Measurements from ENCODE around the gene GABRP.
"Not testable (repeated sequence)": the region's sequence is repeated elsewhere in the genome, so short reads cannot be mapped to it uniquely, and the experiment has no call there.

Gene GABRP

DNA sequence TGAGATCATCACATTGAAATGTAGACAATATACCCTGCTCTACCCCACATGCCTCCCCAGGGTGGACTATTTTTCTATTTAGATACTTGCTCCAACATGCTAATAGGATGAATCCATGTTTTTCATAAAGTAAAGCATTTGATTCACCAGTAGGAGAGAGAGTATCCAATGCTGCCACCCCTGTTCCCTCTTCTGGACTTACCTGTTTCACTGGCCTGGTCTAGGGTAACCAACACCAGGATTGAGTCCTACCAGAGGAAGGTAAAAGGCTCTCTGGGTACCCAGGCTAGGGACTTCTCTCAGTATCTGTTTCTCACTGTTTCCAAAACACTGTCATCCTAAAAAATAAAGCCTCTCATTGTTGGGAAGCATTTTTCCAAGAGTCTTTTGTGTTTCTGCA lies 30.2 kb upstream of the GABRP start:
- H3K4me2 ChIP-seq (ENCODE audit: low read depth, low read length, poor library complexity, severe bottlenecking) = no peak overlapping the region
- no peaks in the 10 kb centered on the region for H3K9me3 ChIP-seq (ENCODE audit: insufficient read depth, low read depth, low read length)
- no peaks in the 10 kb centered on the region for H4K20me1 ChIP-seq (ENCODE audit: insufficient read depth, low read length, poor library complexity, severe bottlenecking)
- H3K9me2 ChIP-seq (replicated peaks; ENCODE audit: low read depth, low read length) = no peaks in the 10 kb centered on the region
- no peak overlapping the region for H2AFZ ChIP-seq (ENCODE audit: low read length)
- H3K4me1 ChIP-seq (ENCODE audit: insufficient read depth, low read length, poor library complexity, severe bottlenecking) = no peaks in the 10 kb centered on the region
- no peaks in the 10 kb centered on the region for H3K79me2 ChIP-seq (ENCODE audit: insufficient read depth, low read length)
- no peak for TF ChIP-seq EZH2phosphoT487 (IDR thresholded peaks at IDR 0.05; ENCODE audit: borderline replicate concordance)
- TF ChIP-seq, protein P1, sequence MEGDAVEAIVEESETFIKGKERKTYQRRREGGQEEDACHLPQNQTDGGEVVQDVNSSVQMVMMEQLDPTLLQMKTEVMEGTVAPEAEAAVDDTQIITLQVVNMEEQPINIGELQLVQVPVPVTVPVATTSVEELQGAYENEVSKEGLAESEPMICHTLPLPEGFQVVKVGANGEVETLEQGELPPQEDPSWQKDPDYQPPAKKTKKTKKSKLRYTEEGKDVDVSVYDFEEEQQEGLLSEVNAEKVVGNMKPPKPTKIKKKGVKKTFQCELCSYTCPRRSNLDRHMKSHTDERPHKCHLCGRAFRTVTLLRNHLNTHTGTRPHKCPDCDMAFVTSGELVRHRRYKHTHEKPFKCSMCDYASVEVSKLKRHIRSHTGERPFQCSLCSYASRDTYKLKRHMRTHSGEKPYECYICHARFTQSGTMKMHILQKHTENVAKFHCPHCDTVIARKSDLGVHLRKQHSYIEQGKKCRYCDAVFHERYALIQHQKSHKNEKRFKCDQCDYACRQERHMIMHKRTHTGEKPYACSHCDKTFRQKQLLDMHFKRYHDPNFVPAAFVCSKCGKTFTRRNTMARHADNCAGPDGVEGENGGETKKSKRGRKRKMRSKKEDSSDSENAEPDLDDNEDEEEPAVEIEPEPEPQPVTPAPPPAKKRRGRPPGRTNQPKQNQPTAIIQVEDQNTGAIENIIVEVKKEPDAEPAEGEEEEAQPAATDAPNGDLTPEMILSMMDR (conservative IDR thresholded peaks at IDR 0.05; ENCODE audit: low read length) = no peak
- H3K36me3 ChIP-seq (ENCODE audit: insufficient read depth, low read length) = no peaks in the 10 kb centered on the region
- no peak overlapping the region for H3K9ac ChIP-seq (ENCODE audit: low read depth, low read length, poor library complexity, severe bottlenecking)
- H3K27me3 ChIP-seq (ENCODE audit: insufficient read depth, low read length, poor library complexity, severe bottlenecking) = no peaks in the 10 kb centered on the region
- no peaks in the 10 kb centered on the region for H3F3A ChIP-seq (ENCODE audit: low read depth)
- H3K4me3 ChIP-seq (ENCODE audit: low read length, poor library complexity, severe bottlenecking) = no peak overlapping the region

DNA sequence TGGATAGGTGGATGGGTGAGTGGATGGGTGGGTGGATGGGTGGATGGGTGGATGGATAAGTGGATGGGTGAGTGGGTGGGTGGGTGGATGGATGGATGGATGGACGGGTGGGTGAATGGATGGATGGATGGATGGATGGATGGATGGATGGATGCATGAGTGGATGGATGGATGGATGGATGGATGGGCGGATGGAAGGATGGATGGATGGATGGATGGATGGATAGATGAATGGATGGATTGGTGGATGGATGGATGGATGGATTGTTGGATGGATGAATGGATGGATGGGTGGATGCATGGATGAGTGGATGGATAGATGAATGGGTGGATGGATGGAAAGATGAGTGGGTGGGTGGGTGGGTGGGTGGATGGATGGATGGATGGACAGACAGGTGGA lies 29.0 kb upstream of the GABRP start:
- not testable (repeated sequence) for H4K20me1 ChIP-seq (ENCODE audit: insufficient read depth, low read length, poor library complexity, severe bottlenecking); H3K9ac ChIP-seq (ENCODE audit: low read depth, low read length, poor library complexity, severe bottlenecking); H3F3A ChIP-seq (ENCODE audit: low read depth); H3K9me2 ChIP-seq (replicated peaks; ENCODE audit: low read depth, low read length); H3K4me1 ChIP-seq (ENCODE audit: insufficient read depth, low read length, poor library complexity, severe bottlenecking); H2AFZ ChIP-seq (ENCODE audit: low read length); H3K4me2 ChIP-seq (ENCODE audit: low read depth, low read length, poor library complexity, severe bottlenecking); H3K27me3 ChIP-seq (ENCODE audit: insufficient read depth, low read length, poor library complexity, severe bottlenecking); H3K4me3 ChIP-seq (ENCODE audit: low read length, poor library complexity, severe bottlenecking); H3K79me2 ChIP-seq (ENCODE audit: insufficient read depth, low read length); H3K9me3 ChIP-seq (ENCODE audit: insufficient read depth, low read depth, low read length); H3K36me3 ChIP-seq (ENCODE audit: insufficient read depth, low read length)

GRCh38 chr5:170755679-170756456 lies 27.7 kb upstream of the GABRP start:
- Histone ChIP-seq H3K9ac (ENCODE audit: low read depth, low read length, poor library complexity, severe bottlenecking) (no peak overlapping the region), H3K27me3 (ENCODE audit: insufficient read depth, low read length, poor library complexity, severe bottlenecking) (no peaks in the 10 kb centered on the region), H3K4me1 (ENCODE audit: insufficient read depth, low read length, poor library complexity, severe bottlenecking) (no peaks in the 10 kb centered on the region), H3K79me2 (ENCODE audit: insufficient read depth, low read length) (no peaks in the 10 kb centered on the region), H2AFZ (ENCODE audit: low read length) (no peak overlapping the region), H3K4me3 (ENCODE audit: low read length, poor library complexity, severe bottlenecking) (no peak overlapping the region), H3K9me3 (ENCODE audit: insufficient read depth, low read depth, low read length) (no peaks in the 10 kb centered on the region), H3K9me2 (replicated peaks; ENCODE audit: low read depth, low read length) (no peaks in the 10 kb centered on the region), H3F3A (ENCODE audit: low read depth) (no peaks in the 10 kb centered on the region), H3K36me3 (ENCODE audit: insufficient read depth, low read length) (no peaks in the 10 kb centered on the region), H3K4me2 (ENCODE audit: low read depth, low read length, poor library complexity, severe bottlenecking) (no peak overlapping the region), H4K20me1 (ENCODE audit: insufficient read depth, low read length, poor library complexity, severe bottlenecking) (no peaks in the 10 kb centered on the region)
- TF ChIP-seq EZH2phosphoT487 (IDR thresholded peaks at IDR 0.05; ENCODE audit: borderline replicate concordance) = no peak
- TF ChIP-seq, protein P1 (conservative IDR thresholded peaks at IDR 0.05; ENCODE audit: low read length) = no peak

DNA sequence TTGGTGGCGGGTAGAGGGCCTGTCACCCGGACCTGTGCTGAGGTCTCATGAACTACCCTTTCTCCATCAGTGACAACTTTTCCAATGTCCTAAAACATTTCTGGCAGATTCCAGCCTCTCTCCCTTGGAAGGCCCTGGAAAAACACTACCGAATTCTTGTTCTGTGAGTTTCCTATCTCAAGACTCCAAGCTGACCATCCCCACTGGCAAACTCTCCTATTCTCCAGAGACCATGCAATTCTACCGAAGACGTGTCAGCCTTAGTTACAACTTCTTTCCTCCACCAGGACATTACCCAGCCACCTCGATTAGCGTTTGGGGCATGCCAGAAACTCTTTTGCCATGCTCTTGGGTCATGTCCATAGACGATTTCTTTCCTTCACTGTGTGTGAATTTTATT lies 26.8 kb upstream of the GABRP start:
- H3K4me3 ChIP-seq (ENCODE audit: low read length, poor library complexity, severe bottlenecking) = no peak overlapping the region
- H3K36me3 ChIP-seq (ENCODE audit: insufficient read depth, low read length) = no peaks in the 10 kb centered on the region
- H3K4me2 ChIP-seq (ENCODE audit: low read depth, low read length, poor library complexity, severe bottlenecking) = no peak overlapping the region
- no peak for TF ChIP-seq EZH2phosphoT487 (IDR thresholded peaks at IDR 0.05; ENCODE audit: borderline replicate concordance)
- TF ChIP-seq, protein P1 (conservative IDR thresholded peaks at IDR 0.05; ENCODE audit: low read length) = no peak
- no peaks in the 10 kb centered on the region for H3K4me1 ChIP-seq (ENCODE audit: insufficient read depth, low read length, poor library complexity, severe bottlenecking)
- no peaks in the 10 kb centered on the region for H3K9me2 ChIP-seq (replicated peaks; ENCODE audit: low read depth, low read length)
- H3K9me3 ChIP-seq (ENCODE audit: insufficient read depth, low read depth, low read length) = no peaks in the 10 kb centered on the region
- no peaks in the 10 kb centered on the region for H4K20me1 ChIP-seq (ENCODE audit: insufficient read depth, low read length, poor library complexity, severe bottlenecking)
- no peaks in the 10 kb centered on the region for H3F3A ChIP-seq (ENCODE audit: low read depth)
- H3K27me3 ChIP-seq (ENCODE audit: insufficient read depth, low read length, poor library complexity, severe bottlenecking) = no peaks in the 10 kb centered on the region
- H3K79me2 ChIP-seq (ENCODE audit: insufficient read depth, low read length) = no peaks in the 10 kb centered on the region
- H2AFZ ChIP-seq (ENCODE audit: low read length) = no peak overlapping the region
- no peak overlapping the region for H3K9ac ChIP-seq (ENCODE audit: low read depth, low read length, poor library complexity, severe bottlenecking)

Measured in Loucy (cell line).